GM19397 (cell line): ENCODE results near the gene CERS3.
"Not testable (repeated sequence)": the region's sequence is repeated elsewhere in the genome, so short reads cannot be mapped to it uniquely, and the experiment has no call there.

Experiments
- ATAC-seq: cut with Tn5 transposase; IDR thresholded peaks from one replicate; pipeline ENCODE4 v1.9.1; 2021; ENCODE audit warnings: mild to moderate bottlenecking, moderate library complexity; ENCODE audit not compliant: unreplicated experiment

Gene CERS3

DNA sequence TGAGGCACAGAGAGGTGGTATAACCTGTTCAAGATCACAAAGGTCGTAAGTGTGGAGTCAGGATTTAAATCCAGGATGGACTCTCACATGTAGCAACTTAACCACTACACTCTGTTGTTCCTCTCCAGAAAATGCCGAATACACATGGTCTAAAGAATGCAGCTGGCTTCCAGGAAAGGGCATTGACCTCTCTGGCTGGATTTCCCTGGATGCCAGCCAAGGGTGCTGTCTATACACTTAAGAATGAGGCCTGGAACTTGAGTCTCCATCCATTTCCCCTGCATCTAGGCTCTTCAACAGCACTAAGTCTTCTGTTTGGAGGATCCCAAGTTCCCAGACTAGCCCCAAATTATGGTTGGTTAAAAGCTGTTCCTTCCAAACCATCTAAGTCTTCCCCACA, 60.5 kb downstream of the CERS3 start:
- ATAC-seq, result no peak

DNA sequence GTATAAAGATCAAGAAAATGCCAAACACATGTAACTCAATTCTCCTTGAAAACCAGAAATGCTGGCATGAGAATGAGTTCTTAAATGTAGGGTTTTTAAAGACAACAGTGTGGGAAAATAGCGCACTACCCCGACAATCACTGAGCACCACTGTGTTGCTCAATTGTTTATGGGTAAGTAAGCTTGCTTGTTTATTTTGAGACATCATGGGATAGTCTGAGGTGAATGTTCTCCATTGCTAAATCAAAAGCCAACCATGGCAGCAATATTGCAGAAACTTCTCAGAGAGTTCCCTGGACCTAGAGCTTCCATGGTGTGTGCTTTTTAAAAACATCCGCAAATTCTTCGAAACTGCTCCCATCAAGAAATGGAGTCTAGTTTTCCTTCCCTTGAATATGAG, 62.7 kb downstream of the CERS3 start:
- no peak for ATAC-seq

DNA sequence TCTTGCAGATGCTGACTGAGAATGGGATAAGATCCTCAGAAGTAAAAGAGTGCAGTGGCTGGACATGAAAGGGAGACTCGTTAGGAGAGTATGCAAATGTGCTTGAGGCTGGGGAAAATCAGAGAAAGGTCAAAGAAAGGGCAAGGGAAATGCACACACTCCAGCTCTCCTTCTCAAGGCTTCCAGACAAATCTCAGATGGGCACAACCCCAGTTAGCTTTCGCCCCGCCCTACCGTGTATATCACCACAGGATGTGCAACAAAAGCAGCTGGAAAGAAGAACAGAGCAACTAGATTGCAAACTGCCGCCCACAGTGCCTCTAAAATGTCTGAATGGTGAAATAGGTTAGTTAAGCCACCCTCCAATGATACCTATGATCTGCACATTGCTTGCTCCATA, 63.9 kb downstream of the CERS3 start:
- no peak for ATAC-seq

DNA sequence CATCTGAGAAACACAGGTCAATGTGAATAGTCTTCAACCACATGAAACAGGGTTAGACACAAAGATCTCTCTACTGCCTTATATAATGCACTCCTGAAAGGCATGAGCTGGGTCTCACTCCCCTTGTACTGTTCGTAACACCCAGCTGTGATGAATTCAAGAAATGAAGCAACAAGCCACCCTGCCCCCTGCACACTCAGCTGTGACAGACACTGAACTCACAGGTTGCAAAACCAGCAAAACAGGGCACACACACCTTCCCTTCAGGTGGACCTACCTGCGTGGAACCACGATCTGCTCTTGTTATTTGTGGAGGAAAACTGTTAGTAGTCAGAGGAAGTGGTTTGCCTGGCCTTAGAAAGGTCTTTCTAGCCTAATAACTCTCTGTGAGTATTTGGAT, 64.5 kb downstream of the CERS3 start:
- ATAC-seq, result no peak

DNA sequence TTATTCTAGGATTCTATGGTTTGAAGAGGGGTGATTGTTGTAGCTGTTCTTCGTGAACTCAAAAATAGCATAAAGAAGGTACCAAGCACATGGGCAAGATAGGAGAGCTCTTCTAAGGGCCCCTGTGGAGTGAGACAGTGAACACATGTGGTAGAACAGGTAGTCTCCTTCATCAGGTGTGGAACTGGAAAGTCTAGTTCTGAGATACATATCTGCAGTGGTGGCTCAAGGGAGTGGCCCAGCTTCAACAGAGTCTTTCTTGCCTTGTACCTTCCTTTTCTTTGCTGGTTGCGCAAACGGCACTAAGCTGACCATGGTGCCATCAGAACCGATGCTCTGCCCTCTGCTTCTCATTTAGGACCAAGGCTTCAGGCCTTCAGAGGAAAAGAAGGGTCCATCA, 65.2 kb downstream of the CERS3 start:
- no peak for ATAC-seq

DNA sequence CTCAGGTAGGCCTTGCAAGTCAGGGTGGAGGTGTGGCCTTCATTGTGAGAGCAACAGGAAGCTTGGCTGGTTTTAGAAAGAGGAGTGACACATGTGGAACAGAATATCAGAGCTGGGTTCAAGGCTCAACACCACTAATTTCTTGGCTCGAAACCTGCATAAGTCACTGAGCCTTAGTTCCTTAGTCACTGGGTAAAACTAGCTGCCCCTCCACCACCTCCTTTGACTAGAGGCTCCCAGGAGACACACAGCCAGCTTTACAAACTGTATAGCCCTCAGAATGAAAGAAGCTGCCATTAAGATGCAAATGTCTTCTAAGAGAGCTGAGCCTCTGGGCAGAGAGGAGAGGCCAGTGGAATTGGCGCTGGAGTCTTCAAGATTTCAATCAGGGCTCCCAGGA, 67.7 kb downstream of the CERS3 start:
- ATAC-seq, result peak; percentile 79

DNA sequence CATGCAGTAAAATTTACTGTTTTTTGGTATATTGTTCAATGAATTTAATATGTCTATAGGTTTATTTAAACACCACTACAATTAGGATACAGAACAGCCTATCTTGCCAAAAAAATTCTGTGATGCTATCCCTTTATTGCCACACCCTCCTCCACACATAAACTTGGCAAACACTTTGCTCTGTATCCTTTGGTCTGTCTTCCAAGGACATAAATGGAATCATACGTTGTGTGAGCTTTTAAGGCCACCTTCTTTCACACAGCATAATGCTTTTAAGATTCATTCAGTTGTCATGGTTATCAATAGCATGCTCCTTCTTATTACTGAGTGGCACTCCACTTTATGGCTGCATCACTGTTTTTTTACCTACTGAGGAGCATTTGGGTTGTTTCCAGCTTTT, 71.5 kb downstream of the CERS3 start:
- no peak for ATAC-seq

DNA sequence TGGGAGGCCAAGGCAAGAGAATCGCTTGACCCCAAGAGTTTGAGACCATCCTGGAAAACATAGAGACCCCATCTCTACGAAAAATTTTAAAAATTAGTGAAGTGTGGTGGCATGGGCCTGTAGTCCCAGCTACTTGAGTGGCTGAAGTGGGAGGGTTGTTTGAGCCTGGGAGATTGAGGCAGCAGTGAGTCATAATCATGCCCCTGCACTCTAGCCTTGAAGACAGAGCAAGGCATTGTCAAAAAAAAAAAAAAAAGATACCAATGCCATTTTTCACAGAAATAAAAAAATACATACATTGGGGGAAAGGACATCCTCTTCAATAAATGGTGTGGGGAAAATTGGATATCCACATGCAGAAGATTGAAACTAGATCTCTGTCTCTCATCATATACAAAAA, 74.6 kb downstream of the CERS3 start:
- ATAC-seq, result no peak

DNA sequence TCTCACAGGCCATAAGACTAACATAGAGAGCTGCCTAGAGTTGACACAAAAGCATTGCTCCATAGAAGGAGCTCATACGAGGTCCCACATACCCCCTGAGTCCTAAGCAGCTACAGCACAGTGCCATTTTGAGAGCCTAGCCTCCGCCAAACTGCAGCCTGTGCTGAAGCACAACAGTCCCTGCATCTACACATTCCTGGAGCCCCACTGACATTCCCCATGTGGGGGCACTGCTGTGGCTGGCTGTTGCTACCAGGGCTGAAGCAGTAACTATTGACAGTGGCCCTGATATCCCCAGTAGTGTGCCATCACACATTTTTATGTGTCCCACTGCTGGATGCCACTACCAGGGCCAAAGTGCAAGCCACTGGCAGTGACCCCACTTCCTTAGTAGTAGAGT, 80.3 kb downstream of the CERS3 start:
- no peak for ATAC-seq

DNA sequence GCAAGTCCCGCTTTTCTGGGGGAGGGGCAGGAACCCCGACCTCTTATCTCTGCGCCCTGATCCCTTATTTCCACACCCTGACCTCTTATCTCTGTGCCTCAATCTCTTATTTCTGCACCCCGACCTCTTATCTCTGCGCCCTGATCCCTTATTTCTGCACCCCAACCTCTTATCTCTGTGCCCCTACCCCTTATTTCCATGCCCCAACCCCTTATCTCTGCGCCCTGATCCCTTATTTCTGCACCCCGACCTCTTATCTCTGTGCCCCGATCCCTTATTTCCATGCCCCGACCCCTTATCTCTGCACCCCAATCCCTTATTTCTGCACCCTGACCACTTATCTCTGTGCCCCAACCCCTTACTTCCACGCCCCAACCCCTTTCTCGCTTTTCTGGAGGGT, 87.7 kb downstream of the CERS3 start:
- ATAC-seq, result not testable (repeated sequence)

DNA sequence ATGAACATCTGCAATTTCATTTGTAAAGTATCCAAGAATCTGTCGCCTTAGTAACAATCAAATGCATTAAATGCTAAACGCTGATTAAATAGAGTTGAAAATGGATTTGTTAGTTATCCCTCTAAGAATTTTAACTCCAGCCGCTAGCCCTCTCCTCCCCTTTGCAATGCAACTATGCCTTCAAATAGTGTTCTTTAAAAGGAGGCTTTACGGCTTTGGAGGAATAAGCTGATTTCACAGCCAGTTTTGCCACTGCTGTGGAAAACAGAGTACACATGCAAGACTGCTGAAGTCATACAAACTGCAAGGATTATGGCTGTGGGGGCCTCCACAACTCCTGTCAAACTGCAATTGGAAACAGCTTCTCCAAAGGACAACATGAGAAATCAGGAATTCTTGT, 89.2 kb downstream of the CERS3 start:
- ATAC-seq, result no peak

DNA sequence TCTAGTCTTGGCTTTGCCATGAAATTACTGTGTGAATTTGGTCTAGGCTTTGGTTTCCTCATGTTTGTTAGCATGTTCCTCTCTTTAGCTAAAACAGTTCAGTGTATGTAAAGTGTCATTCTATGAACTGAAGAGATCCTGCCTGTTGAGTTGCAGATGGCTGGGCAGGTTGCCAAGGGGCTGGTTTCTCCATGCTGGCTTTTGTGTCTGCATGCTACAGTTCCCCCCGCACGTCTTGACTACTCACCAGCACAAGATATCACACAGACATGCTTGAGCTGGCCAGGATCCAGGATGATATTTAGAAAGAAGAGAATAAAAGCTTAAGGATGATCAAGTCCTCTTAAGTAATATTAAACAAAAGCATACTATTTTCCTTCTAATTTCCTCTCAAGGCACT, 90.2 kb downstream of the CERS3 start:
- peak; percentile 58 for ATAC-seq

DNA sequence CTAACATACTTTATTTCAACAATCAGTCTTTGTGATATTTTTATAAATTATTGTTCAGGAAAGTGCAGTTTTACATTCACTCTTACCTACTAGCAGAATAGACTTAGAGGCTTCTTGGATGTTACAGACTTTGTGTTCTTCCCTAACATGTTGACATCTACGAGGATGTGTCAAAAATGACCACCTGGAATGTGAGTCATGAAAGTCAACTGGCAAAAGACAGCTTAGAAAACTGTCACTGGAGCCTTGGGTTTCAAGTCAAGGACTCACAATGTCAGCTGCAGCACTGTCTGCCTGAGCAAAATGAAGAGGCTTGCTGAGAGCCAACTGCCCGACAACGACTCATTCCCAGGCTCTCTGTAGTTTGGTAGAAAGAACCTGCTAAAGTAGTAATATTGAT, 91.5 kb downstream of the CERS3 start:
- ATAC-seq, result no peak

DNA sequence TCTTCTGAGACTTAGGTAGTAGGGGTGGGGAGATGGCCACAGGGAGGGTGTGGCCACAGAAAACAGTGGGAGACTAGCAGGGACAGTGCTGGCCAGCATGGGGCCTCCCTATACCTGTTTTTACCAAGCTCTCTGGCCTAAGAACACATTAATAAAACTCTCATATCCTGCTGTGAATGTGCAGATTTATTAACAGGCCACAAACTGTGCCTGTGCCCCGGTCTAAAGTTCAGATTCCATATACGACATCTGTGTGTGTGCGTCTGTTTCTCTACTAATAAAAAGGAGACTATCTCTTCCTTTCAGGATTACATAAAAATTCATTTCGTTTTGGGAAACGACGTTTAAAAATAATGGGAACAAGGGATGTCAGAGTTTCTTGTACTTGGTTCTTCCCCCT, 94.2 kb downstream of the CERS3 start:
- ATAC-seq, result no peak

DNA sequence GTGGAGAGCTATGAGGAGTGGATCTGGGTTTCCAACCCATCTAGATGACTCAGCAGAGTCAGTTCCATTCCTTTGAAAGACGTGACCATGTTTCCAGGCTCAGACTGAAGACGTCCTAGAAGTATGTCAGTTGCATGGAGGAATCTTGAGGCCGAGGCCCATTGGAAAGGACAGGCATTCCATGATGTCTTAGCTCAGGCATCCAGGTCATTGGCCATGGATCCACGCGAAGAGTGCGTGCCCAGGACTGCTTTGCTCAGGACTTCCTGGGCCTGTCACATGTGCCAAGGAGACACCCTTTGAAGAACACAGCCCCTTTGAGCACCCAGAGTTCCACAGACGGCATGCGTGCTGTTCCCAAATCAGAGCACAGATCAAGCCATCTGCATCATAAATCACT, 94.7 kb downstream of the CERS3 start:
- no peak for ATAC-seq

DNA sequence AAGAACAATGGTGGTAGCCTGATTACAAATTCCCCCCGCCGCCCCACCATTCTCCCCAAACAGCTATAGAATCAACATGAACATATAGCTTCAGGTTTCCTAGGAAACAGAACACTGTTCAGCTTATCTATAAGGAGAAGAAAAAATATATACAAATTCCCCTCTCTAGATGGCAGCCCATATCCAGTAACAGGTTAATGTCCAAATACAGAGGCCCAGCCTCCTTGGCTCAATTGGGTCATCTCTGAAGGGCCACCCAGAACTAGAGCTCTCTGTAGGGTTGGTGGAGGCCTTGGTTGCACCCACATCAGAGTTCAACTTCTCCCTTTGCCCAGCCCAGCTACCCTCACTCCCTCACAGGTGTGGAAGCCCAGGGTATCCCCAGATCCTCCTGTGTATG, 95.4 kb downstream of the CERS3 start:
- ATAC-seq, result no peak

DNA sequence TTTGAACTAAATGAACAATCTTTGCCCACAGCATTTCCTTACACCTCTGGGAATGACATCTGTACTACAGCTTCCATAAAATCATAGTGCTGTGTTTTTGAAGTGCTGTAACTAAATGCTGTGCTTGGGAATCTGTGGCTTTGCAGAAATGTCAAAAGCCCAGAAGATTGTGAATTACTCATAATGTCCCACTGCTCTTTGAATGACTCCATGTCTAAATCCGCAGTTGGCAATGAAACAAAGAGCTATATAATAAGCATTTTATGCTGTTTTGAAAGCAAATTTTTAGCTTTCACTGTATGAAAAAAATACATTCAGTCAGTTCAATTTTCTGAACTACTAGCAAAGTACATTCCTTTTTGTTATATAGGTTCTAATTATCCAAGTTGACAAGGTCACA, 98.3 kb downstream of the CERS3 start:
- no peak for ATAC-seq

DNA sequence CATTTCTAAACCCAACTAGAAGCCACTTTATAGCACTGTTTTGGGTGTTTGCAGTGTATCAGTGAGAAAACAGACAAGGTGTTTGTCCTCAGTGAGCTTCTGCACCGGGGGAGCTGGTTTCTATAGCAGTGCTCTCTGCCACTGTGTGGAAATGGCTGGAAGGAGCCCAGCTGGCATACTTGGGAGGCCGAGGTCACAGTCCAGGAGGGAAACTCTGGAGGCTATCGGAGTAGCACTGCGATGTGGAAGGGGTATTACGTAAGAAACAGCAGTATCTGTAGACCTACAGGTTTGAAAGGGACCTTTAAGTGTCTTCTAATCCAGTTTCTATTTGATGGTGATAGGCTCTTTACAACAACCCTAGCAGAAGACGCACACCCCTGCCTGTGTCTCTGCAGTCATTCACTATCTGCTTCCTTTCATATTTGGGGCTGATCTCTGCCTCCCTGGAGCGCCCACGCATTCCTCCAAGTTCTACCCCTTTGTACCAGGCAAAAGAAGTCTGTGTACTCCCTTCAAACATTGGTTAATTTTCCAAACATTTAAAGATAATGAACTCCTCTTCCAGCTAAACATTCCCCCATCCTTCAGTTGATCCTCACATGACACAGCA, 99.5 kb downstream of the CERS3 start:
- no peak for ATAC-seq

DNA sequence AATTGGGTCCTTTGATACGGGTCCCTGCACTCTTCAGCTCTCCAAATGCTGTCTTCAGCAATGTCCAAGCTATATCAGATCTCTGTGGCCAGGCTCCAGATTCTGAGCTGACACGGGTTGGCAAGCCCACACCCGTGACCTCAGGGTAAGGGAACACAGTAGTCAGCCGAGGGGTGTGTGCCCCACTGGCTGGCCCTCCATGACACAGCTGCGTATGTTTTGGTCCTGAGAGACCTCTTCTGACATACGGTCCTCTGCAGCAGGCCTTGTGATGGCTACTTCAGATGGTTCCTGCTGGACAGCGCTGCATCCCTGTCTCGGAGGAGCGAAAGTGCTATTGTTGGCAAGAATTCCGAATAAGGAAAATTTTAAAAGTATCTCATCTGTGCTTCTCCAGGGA, 101.8 kb downstream of the CERS3 start:
- no peak for ATAC-seq

DNA sequence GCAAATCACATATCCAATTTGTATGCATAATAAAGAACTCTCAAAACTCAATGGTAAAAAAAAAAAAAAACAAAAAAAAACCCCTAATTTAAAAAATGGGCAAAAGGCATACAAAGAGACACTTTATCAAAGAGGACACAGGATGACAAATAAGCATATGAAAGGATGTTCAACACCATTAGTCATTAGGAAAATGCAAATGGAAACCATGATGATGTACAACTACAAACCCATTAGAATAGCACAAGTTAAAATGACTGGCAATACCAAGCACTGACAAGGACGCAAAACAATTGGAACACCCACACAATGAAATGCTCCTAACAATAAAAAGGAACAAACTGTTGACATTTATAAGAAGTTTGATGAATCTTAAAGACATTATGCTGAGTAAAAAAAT, 123.6 kb downstream of the CERS3 start:
- ATAC-seq, result no peak

DNA sequence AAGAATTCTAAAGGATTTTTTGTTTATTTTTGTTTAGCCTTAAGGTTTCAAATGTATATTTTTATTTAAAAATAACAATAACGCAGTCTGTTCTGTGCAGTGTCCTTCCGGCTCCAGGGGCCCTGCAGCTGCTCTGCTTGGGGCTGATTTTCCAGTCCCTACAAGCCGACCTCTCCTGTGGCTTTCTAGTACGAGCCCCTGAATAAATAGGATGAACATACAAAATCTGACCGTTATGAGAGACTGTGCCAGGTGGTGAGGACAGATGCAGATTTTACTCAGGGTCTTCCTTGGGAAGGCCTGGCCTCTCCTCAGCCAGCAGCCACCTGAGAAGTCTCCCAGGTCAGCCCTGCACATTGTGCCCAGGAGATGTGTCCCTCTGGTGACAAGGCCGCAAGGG, 127.8 kb downstream of the CERS3 start:
- no peak for ATAC-seq

DNA sequence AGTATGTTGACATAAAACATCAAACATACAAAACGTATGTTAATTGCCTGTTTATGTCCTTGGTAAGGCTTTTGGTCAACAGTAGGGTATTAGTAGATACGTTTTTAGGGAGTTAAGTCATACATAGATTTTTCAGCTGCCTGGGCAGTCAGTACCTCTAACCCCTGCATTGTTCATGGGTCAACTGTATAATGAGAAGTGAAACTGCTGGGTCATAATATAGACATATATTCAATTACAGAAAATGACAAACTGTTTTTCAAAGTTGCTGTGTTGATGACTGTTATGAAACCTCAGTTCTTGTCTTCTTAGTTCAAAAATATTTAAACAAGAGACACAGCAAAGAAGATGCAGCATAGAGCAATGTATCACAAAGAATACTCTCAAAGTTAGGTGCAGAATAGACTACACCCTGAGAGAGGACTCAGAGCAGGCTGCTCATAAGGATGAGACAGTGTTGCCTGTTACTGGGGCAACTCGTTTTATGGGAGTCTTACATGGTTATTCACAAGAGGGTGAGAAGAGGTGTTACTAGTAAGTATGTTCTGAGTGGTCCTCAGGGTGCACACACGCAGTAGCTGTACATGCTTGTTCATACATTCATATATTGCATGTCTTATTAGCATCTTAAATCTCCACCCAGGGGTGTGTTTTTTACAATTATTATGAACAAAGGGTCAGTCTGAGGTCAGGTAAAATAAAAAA, 133.9 kb downstream of the CERS3 start:
- ATAC-seq, result no peak

DNA sequence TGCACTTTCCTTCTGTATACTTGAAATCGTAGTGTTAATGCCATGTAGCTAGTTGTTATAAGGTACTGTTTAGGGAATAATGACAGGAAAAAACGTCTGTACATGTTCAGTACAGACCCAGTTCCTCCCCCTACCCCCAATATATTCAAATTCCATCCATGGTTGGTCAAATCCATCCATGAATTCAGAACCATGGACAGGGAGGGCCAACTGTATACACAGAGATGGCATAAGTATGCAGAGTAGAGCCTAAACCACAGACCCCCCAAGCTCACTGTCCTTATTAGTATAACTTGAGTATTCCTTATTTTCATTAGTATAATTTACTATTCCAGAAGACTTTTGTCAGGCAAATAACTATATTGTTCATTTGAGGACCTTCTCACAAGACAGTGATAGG, 135.7 kb downstream of the CERS3 start:
- no peak for ATAC-seq
